Measurements from ENCODE around the gene POLK.
"Not testable (repeated sequence)": the region's sequence is repeated elsewhere in the genome, so short reads cannot be mapped to it uniquely, and the experiment has no call there.

POLK gene

DNA sequence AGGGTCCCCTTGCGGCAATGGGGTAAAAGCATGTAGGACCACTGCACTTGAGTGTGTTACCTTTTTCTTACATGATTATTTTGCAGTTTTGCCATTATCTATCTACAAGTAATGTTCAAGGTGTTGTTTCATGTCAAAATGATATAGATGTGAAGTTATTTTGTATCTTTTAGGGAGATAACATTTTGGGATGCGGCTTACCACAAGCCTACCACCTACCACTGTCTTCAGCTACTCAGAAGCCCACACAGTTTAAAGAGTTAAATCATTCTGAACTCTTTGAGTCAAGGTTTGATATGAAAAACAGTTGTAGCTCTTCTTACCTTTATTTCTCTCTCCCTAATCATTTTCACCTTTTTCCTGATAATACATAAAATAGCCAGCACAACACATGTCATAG is 20.1 kb upstream of the POLK start:
- Histone ChIP-seq H3K36me3 (ENCODE audit: low read depth) (peaks cover 24% of the 10 kb centered on the region), H3K27me3 (ENCODE audit: insufficient read depth, poor library complexity, severe bottlenecking) (no peaks in the 10 kb centered on the region), H3K4me3 (ENCODE audit: severe bottlenecking) (no peak overlapping the region), H3K9me3 (ENCODE audit: severe bottlenecking) (no peaks in the 10 kb centered on the region), H3K27ac (ENCODE audit: poor library complexity, severe bottlenecking) (no peak overlapping the region), H3K4me1 (ENCODE audit: insufficient read depth, poor library complexity, severe bottlenecking) (no peaks in the 10 kb centered on the region)
- TF ChIP-seq, protein P1, sequence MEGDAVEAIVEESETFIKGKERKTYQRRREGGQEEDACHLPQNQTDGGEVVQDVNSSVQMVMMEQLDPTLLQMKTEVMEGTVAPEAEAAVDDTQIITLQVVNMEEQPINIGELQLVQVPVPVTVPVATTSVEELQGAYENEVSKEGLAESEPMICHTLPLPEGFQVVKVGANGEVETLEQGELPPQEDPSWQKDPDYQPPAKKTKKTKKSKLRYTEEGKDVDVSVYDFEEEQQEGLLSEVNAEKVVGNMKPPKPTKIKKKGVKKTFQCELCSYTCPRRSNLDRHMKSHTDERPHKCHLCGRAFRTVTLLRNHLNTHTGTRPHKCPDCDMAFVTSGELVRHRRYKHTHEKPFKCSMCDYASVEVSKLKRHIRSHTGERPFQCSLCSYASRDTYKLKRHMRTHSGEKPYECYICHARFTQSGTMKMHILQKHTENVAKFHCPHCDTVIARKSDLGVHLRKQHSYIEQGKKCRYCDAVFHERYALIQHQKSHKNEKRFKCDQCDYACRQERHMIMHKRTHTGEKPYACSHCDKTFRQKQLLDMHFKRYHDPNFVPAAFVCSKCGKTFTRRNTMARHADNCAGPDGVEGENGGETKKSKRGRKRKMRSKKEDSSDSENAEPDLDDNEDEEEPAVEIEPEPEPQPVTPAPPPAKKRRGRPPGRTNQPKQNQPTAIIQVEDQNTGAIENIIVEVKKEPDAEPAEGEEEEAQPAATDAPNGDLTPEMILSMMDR (IDR thresholded peaks at IDR 0.05; ENCODE audit: poor library complexity, severe bottlenecking): no peak
- no peak for DNase-seq (ENCODE audit: low spot score)
- no peak for ATAC-seq (ENCODE audit: low read depth)

DNA sequence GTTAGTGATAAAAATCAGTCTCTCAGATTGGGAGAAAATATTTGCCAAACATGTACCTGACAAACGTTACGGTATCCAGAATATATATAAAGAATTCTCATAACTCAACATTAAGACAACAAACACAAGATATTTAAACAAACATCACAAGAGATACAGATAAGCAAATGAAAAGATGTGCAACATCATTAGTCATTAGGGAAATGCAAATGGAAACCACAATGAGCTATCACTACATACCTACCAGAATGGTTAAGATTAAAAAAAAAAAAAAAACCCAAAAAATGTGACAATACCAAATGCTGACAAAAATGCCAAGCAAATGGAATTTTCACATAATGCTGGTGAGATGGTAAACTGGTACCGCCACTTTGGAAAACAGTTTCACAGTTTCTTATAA is 15.7 kb upstream of the POLK start:
- TF ChIP-seq, protein P1 (IDR thresholded peaks at IDR 0.05; ENCODE audit: poor library complexity, severe bottlenecking): no peak
- no peaks in the 10 kb centered on the region for H3K27me3 ChIP-seq (ENCODE audit: insufficient read depth, poor library complexity, severe bottlenecking)
- no peaks in the 10 kb centered on the region for H3K9me3 ChIP-seq (ENCODE audit: severe bottlenecking)
- DNase-seq (ENCODE audit: low spot score) (no peak), ATAC-seq (ENCODE audit: low read depth) (no peak)
- peaks cover 17% of the 10 kb centered on the region for H3K36me3 ChIP-seq (ENCODE audit: low read depth)
- H3K4me3 ChIP-seq (ENCODE audit: severe bottlenecking): no peak overlapping the region
- peaks cover 4% of the 10 kb centered on the region for H3K4me1 ChIP-seq (ENCODE audit: insufficient read depth, poor library complexity, severe bottlenecking)
- H3K27ac ChIP-seq (ENCODE audit: poor library complexity, severe bottlenecking): no peak overlapping the region

- H3K27me3 ChIP-seq (ENCODE audit: insufficient read depth, poor library complexity, severe bottlenecking): no peaks in the 10 kb centered on the region
- ATAC-seq (ENCODE audit: low read depth) (no peak), DNase-seq (ENCODE audit: low spot score) (no peak)
- no peak overlapping the region for H3K27ac ChIP-seq (ENCODE audit: poor library complexity, severe bottlenecking)
- H3K9me3 ChIP-seq (ENCODE audit: severe bottlenecking): no peaks in the 10 kb centered on the region
- H3K4me3 ChIP-seq (ENCODE audit: severe bottlenecking): no peak overlapping the region
- TF ChIP-seq, protein P1 (IDR thresholded peaks at IDR 0.05; ENCODE audit: poor library complexity, severe bottlenecking): no peak
- H3K36me3 ChIP-seq (ENCODE audit: low read depth): peaks cover 4% of the 10 kb centered on the region; the same call in 1 of the 2 replicates
- H3K4me1 ChIP-seq (ENCODE audit: insufficient read depth, poor library complexity, severe bottlenecking): peaks cover 4% of the 10 kb centered on the region
These were observed 13.4 kb upstream of the POLK start for GRCh38 chr5:75498208-75498777.

DNA sequence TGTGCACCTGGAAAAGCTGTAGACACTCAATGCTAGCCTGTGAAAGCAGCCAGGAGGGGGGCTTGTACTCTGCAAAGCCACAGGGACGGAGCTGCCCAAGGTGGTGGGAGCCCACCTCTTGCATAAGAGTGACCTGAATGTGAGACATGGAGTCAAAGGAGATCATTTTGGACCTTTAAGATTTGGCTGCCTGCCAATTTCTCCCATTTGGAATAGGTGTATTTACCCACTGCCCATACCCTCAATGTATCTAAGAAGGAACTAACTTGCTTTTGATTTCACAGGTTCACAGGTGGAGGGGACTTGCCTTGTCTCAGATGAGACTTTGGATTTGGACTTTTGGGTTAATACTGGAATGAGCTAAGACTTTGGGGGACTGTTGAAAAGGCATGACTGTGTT is 12.8 kb upstream of the POLK start:
- not testable (repeated sequence) for H3K27ac ChIP-seq (ENCODE audit: poor library complexity, severe bottlenecking); H3K4me3 ChIP-seq (ENCODE audit: severe bottlenecking); ATAC-seq (ENCODE audit: low read depth); H3K9me3 ChIP-seq (ENCODE audit: severe bottlenecking); H3K27me3 ChIP-seq (ENCODE audit: insufficient read depth, poor library complexity, severe bottlenecking); H3K36me3 ChIP-seq (ENCODE audit: low read depth); H3K4me1 ChIP-seq (ENCODE audit: insufficient read depth, poor library complexity, severe bottlenecking); DNase-seq (ENCODE audit: low spot score)

DNA sequence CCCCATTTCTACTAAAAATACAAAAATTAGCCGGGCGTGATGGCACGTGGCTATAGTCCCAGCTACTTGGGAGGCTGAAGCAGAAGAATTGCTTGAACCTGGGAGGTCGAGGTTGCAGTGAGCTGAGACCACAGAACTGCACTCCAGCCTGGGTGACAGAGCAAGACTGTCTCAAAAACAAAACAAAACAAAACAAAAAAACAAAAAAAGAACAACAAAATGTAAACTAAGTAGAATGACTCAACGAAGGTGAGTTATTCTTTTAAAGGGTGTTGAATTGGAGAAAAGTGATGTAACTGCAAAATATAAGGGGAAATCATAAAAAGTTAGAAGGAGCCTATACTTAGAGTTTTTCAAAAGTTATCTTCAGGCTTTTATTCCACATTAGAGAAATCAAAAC is 6.6 kb upstream of the POLK start:
- not testable (repeated sequence) for DNase-seq (ENCODE audit: low spot score); H3K4me1 ChIP-seq (ENCODE audit: insufficient read depth, poor library complexity, severe bottlenecking); ATAC-seq (ENCODE audit: low read depth); H3K27me3 ChIP-seq (ENCODE audit: insufficient read depth, poor library complexity, severe bottlenecking); H3K27ac ChIP-seq (ENCODE audit: poor library complexity, severe bottlenecking); H3K4me3 ChIP-seq (ENCODE audit: severe bottlenecking); H3K9me3 ChIP-seq (ENCODE audit: severe bottlenecking)
- H3K36me3 ChIP-seq (ENCODE audit: low read depth): peaks cover 25% of the 10 kb centered on the region

GRCh38 chr5:75507841-75508240 is 3.9 kb upstream of the POLK start:
- no peak for ATAC-seq (ENCODE audit: low read depth)
- TF ChIP-seq, protein P1 (IDR thresholded peaks at IDR 0.05; ENCODE audit: poor library complexity, severe bottlenecking): no peak
- Histone ChIP-seq H3K27me3 (ENCODE audit: insufficient read depth, poor library complexity, severe bottlenecking) (no peaks in the 10 kb centered on the region), H3K27ac (ENCODE audit: poor library complexity, severe bottlenecking) (no peak overlapping the region), H3K9me3 (ENCODE audit: severe bottlenecking) (no peaks in the 10 kb centered on the region), H3K36me3 (ENCODE audit: low read depth) (peaks cover 25% of the 10 kb centered on the region), H3K4me3 (ENCODE audit: severe bottlenecking) (no peak overlapping the region), H3K4me1 (ENCODE audit: insufficient read depth, poor library complexity, severe bottlenecking) (peaks cover 11% of the 10 kb centered on the region)
- no peak for DNase-seq (ENCODE audit: low spot score)
